H54 (cell line): ENCODE results near the gene PPIF.

Experiments
- DNase-seq: peaks from one replicate; pipeline ENCODE4 v3.0.0; 2011; ENCODE audit warnings: low spot score, mixed read lengths; ENCODE audit not compliant: insufficient read length
- FAIRE-seq: peaks from 3 replicates; lab custom pipeline; 2011; peaks lifted over from hg19 to GRCh38; lab: Jason Lieb, UNC
- POLR2A ChIP-seq: IDR thresholded peaks from 2 replicates; pipeline ENCODE4 v1.6.1; 2011; ENCODE audit warnings: low read depth, mild to moderate bottlenecking, low read length

Gene PPIF

GRCh38 chr10:79310200-79310865 lies 36.9 kb upstream of the PPIF start:
- FAIRE-seq (no peak), DNase-seq (no peak)
- TF ChIP-seq POLR2A, result no peak

DNA sequence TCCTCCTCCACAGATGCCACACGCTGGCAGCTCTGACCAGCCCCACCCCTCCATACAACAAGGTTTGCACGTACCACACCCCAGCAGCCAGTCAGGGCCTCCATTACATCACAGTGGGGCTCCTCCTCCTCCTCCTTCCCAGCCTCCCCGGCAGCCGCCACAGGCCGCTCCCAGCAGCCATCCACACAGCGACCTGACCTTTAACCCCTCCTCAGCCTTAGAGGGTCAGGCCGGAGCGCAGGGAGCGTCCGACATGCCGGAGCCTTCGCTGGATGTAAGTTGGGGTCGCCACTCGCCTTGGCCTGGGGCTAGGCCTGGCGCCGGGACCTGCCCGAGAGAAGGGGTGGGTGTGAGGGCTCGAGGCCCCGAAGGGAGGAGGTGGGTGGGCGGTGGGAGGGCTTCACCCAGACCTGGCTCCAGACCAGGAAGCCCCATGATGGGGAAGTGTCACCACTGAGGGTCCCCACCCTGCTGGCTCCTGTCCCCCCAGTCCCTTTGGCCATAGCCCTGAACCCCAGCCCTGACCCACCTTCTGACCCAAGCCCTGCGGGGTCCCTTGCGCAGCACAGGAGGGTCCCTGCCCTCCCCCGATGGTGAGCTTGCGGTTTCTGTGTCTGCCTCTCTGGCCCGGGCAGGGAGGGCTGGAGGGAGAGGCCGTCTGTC lies 36.2 kb upstream of the PPIF start:
- no peak for FAIRE-seq
- TF ChIP-seq POLR2A, result no peak

GRCh38 chr10:79311581-79312407 lies 35.5 kb upstream of the PPIF start:
- no peak for DNase-seq
- FAIRE-seq, result no peak
- no peak for TF ChIP-seq POLR2A

More for the DNA sequence above, 36.2 kb upstream of the PPIF start:
- DNase-seq, result no peak

GRCh38 chr10:79312601-79313187 lies 34.6 kb upstream of the PPIF start:
- FAIRE-seq, result no peak
- TF ChIP-seq POLR2A, result no peak
- DNase-seq, result no peak

- FAIRE-seq, result no peak
- no peak for DNase-seq
- no peak for TF ChIP-seq POLR2A
These were observed 33.9 kb upstream of the PPIF start for GRCh38 chr10:79313320-79313719.

DNA sequence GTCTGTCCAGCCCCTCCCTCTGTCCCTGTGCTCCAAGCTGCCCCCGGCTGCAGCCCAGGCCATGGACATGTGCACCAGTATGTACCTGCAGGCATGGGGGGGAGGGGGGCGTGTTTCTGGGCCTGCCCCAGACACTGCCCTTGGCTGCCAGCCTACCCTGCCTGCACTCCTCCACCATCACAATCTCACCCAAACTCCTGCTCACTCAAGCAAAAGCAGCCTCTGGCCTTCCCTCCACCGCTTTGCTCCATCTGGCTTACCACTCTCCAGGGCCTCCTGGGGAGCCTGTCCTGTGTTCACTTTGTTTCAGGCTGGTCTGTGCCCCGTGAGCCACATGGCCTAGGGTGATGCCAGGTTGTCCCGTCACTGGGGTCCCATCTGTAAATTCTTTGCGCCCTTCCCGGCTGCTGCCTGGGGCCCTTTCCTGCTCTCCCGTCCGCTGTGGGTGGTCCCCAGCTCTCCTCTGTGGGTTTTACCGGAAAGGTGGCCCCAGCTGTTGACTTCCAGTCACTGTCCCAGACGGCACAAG lies 33.3 kb upstream of the PPIF start:
- DNase-seq (no peak), FAIRE-seq (no peak)
- TF ChIP-seq POLR2A, result no peak

DNA sequence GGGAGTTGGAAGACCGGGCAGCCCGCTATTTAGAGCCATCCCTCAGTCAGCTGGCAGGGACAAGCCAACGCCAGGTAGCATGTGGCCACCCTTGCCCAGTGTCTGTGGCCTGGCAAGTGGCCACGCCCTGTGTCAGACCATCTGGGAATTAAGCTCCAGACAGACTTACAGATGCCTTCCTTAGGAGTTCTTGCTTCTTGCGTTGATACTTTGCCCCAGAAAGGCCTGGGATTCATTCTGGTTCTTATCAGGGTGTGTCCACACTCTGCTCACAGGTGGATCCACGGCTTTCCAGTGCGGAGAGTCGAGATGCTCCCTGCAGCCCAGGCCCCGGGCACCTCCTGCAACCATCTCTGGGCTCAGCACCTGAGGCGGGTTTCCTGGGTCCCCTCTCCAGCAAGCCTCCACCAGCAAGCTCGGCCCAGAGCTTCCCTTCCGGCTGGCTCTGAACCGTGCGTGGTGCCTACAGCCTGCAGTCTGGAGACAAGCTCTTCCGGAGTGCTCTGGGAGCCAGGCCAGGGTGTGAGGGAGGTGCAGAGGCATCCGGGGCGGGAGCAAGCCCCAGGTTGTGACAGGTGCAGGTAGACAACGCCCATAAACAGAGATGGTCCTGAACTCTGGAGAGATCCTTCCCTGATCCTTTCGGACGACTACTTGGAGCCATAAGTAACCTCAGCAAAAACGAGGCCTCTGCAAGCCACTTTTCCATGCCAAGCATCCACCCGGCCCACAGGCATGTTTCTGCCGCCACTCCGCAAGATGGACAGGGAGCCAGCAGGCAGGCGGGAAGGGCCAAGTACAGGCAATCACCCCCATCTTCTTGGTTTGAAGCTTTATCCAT lies 32.3 kb upstream of the PPIF start:
- DNase-seq (no peak), FAIRE-seq (no peak)
- no peak for TF ChIP-seq POLR2A

DNA sequence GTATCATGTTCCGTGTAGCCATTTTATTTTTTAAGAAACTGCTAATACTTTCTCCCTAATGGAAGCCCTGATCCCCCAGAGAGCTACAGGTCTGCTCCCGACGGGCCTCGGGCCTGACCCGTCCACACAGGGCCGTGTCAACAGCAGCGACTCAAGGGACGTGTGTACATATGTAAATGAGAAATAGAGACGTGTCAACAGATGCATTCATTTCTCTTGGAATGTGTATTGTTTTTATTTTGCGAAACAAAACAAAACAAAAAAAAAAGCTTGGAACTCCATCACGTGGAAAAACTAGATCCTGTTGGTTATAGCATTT lies 31.7 kb upstream of the PPIF start:
- TF ChIP-seq POLR2A, result no peak
- DNase-seq, result no peak
- FAIRE-seq, result no peak

GRCh38 chr10:79316671-79317431 lies 30.4 kb upstream of the PPIF start:
- no peak for TF ChIP-seq POLR2A
- no peak for DNase-seq
- no peak for FAIRE-seq

GRCh38 chr10:79318369-79318768 lies 28.9 kb upstream of the PPIF start:
- DNase-seq (no peak), FAIRE-seq (no peak)

GRCh38 chr10:79319115-79319771 lies 28.0 kb upstream of the PPIF start:
- DNase-seq (no peak), FAIRE-seq (no peak)
- TF ChIP-seq POLR2A, result no peak

More at GRCh38 chr10:79318369-79318768, 28.9 kb upstream of the PPIF start:
- TF ChIP-seq POLR2A, result no peak

- FAIRE-seq, result no peak
- DNase-seq, result no peak
- no peak for TF ChIP-seq POLR2A
These were observed 27.0 kb upstream of the PPIF start for GRCh38 chr10:79320316-79320715.
